ENCODE results near the gene CD164L2.

DNA sequence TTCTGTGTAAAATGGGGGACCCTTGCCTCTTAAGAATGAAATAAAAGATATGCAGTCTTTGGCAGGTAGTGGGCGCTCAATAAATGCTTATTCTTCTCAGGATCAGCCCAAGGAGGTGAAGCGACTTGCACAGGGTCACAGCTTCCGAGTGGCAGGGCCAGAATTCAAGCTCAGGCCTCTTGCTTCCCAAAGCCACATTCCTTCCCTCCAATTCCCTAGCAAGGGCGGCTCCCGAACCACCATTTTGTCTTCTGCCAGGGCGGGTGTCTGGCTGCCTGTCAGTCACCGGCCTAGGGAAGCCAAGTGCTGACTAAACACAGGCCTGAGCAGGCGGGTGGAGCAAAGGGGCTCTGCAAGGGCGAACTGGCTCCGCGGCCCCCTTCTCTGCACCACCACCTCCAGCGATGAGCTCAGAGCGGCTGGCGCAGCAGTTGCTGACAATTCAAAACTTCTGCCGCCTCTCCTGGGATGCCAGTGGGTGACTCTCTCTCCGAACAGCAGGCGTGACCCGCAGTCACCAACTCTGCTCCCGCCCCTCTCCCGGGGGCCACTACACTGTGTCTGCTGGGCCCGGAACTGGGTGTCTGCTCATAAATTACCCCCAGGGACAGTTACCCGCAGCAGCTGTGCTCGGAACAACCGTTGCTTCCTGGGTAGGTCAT lies 20.1 kb upstream of the CD164L2 start:
- TF ChIP-seq, protein P1, sequence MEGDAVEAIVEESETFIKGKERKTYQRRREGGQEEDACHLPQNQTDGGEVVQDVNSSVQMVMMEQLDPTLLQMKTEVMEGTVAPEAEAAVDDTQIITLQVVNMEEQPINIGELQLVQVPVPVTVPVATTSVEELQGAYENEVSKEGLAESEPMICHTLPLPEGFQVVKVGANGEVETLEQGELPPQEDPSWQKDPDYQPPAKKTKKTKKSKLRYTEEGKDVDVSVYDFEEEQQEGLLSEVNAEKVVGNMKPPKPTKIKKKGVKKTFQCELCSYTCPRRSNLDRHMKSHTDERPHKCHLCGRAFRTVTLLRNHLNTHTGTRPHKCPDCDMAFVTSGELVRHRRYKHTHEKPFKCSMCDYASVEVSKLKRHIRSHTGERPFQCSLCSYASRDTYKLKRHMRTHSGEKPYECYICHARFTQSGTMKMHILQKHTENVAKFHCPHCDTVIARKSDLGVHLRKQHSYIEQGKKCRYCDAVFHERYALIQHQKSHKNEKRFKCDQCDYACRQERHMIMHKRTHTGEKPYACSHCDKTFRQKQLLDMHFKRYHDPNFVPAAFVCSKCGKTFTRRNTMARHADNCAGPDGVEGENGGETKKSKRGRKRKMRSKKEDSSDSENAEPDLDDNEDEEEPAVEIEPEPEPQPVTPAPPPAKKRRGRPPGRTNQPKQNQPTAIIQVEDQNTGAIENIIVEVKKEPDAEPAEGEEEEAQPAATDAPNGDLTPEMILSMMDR (IDR thresholded peaks at IDR 0.05; ENCODE audit: insufficient read depth, low read length, poor library complexity, severe bottlenecking): no peak
- no peak for TF ChIP-seq EZH2phosphoT487 (conservative IDR thresholded peaks at IDR 0.05; ENCODE audit: low read length)

All from SU-DHL-6 (cell line).